ENCODE results near the gene RAB11FIP4.
A peak's percentile ranks its signal among the peaks of the same experiment; 100 is the strongest.

Gene RAB11FIP4

GRCh38 chr17:31540602-31541307, 149.3 kb downstream of the RAB11FIP4 start:
- Histone ChIP-seq H3K27me3 (ENCODE audit: insufficient read depth, low read length, poor library complexity) (no peaks in the 10 kb centered on the region), H3K4me3 (ENCODE audit: low read depth in 1 of 2, low read length in 2 of 2) (no peak overlapping the region), H3K79me2 (ENCODE audit: insufficient read depth, low read length) (no peaks in the 10 kb centered on the region), H3K27ac (ENCODE audit: low read length) (no peak overlapping the region), H3K9ac (ENCODE audit: low read depth, low read length) (no peak overlapping the region), H3K4me1 (ENCODE audit: insufficient read depth, low read length) (no peaks in the 10 kb centered on the region), H3K36me3 (ENCODE audit: insufficient read depth, low read length) (no peaks in the 10 kb centered on the region), H4K20me1 (ENCODE audit: insufficient read depth, low read length) (no peaks in the 10 kb centered on the region), H3K9me3 (ENCODE audit: insufficient read depth, low read length, severe bottlenecking) (no peaks in the 10 kb centered on the region), H2AFZ (ENCODE audit: low read depth, low read length) (no peak overlapping the region), H3K4me2 (ENCODE audit: insufficient read depth, low read length) (no peak overlapping the region)
- ATAC-seq (ENCODE audit: insufficient read depth, low read depth) (no peak), DNase-seq (no peak)
- no peak for TF ChIP-seq CTCF (IDR thresholded peaks at IDR 0.05; ENCODE audit: borderline replicate concordance, extremely low read depth, low read length, poor library complexity, severe bottlenecking)

GRCh38 chr17:31541559-31541958, 150.1 kb downstream of the RAB11FIP4 start:
- no peaks in the 10 kb centered on the region for H3K36me3 ChIP-seq (ENCODE audit: insufficient read depth, low read length)
- H4K20me1 ChIP-seq (ENCODE audit: insufficient read depth, low read length), result no peaks in the 10 kb centered on the region
- no peaks in the 10 kb centered on the region for H3K27me3 ChIP-seq (ENCODE audit: insufficient read depth, low read length, poor library complexity)
- H3K79me2 ChIP-seq (ENCODE audit: insufficient read depth, low read length), result no peaks in the 10 kb centered on the region
- no peak for TF ChIP-seq CTCF (IDR thresholded peaks at IDR 0.05; ENCODE audit: borderline replicate concordance, extremely low read depth, low read length, poor library complexity, severe bottlenecking)
- no peak for TF ChIP-seq EZH2 (IDR thresholded peaks at IDR 0.05; ENCODE audit: borderline replicate concordance, low read depth, low read length, severe bottlenecking)
- H3K4me2 ChIP-seq (ENCODE audit: insufficient read depth, low read length), result no peak overlapping the region
- H2AFZ ChIP-seq (ENCODE audit: low read depth, low read length), result no peak overlapping the region
- no peak overlapping the region for H3K27ac ChIP-seq (ENCODE audit: low read length)
- DNase-seq, result no peak
- H3K4me1 ChIP-seq (ENCODE audit: insufficient read depth, low read length), result no peaks in the 10 kb centered on the region
- no peaks in the 10 kb centered on the region for H3K9me3 ChIP-seq (ENCODE audit: insufficient read depth, low read length, severe bottlenecking)
- no peak overlapping the region for H3K9ac ChIP-seq (ENCODE audit: low read depth, low read length)
- ATAC-seq (ENCODE audit: insufficient read depth, low read depth), result peak; percentile 58; the same call in 2 of the 3 replicates
- H3K4me3 ChIP-seq (ENCODE audit: low read depth in 1 of 2, low read length in 2 of 2), result no peak overlapping the region

- H3K4me2 ChIP-seq (ENCODE audit: insufficient read depth, low read length), result no peak overlapping the region
- H3K36me3 ChIP-seq (ENCODE audit: insufficient read depth, low read length), result no peaks in the 10 kb centered on the region
- H4K20me1 ChIP-seq (ENCODE audit: insufficient read depth, low read length), result no peaks in the 10 kb centered on the region
- DNase-seq (no peak), ATAC-seq (ENCODE audit: insufficient read depth, low read depth) (no peak)
- no peaks in the 10 kb centered on the region for H3K27me3 ChIP-seq (ENCODE audit: insufficient read depth, low read length, poor library complexity)
- peaks cover 8% of the 10 kb centered on the region for H3K4me1 ChIP-seq (ENCODE audit: insufficient read depth, low read length)
- no peaks in the 10 kb centered on the region for H3K9me3 ChIP-seq (ENCODE audit: insufficient read depth, low read length, severe bottlenecking)
- no peak overlapping the region for H3K27ac ChIP-seq (ENCODE audit: low read length)
- H3K9ac ChIP-seq (ENCODE audit: low read depth, low read length), result no peak overlapping the region
- TF ChIP-seq EZH2 (IDR thresholded peaks at IDR 0.05; ENCODE audit: borderline replicate concordance, low read depth, low read length, severe bottlenecking), result no peak
- H3K79me2 ChIP-seq (ENCODE audit: insufficient read depth, low read length), result no peaks in the 10 kb centered on the region
- H2AFZ ChIP-seq (ENCODE audit: low read depth, low read length), result no peak overlapping the region
- no peak overlapping the region for H3K4me3 ChIP-seq (ENCODE audit: low read depth in 1 of 2, low read length in 2 of 2)
Measured at GRCh38 chr17:31544186-31544585, 152.7 kb downstream of the RAB11FIP4 start.

GRCh38 chr17:31546650-31547049, 155.2 kb downstream of the RAB11FIP4 start:
- no peak for ATAC-seq (ENCODE audit: insufficient read depth, low read depth)
- peaks cover 20% of the 10 kb centered on the region for H3K4me1 ChIP-seq (ENCODE audit: insufficient read depth, low read length)
- no peak for TF ChIP-seq EZH2 (IDR thresholded peaks at IDR 0.05; ENCODE audit: borderline replicate concordance, low read depth, low read length, severe bottlenecking)
- no peaks in the 10 kb centered on the region for H3K79me2 ChIP-seq (ENCODE audit: insufficient read depth, low read length)
- H3K4me3 ChIP-seq (ENCODE audit: low read depth in 1 of 2, low read length in 2 of 2), result no peak overlapping the region
- no peaks in the 10 kb centered on the region for H3K27me3 ChIP-seq (ENCODE audit: insufficient read depth, low read length, poor library complexity)
- H3K27ac ChIP-seq (ENCODE audit: low read length), result no peak overlapping the region
- H3K9ac ChIP-seq (ENCODE audit: low read depth, low read length), result no peak overlapping the region
- H3K36me3 ChIP-seq (ENCODE audit: insufficient read depth, low read length), result no peaks in the 10 kb centered on the region
- no peak overlapping the region for H2AFZ ChIP-seq (ENCODE audit: low read depth, low read length)
- DNase-seq, result no peak
- H4K20me1 ChIP-seq (ENCODE audit: insufficient read depth, low read length), result no peaks in the 10 kb centered on the region
- no peak overlapping the region for H3K4me2 ChIP-seq (ENCODE audit: insufficient read depth, low read length)
- no peaks in the 10 kb centered on the region for H3K9me3 ChIP-seq (ENCODE audit: insufficient read depth, low read length, severe bottlenecking)
